ENCODE results near the gene SC5D.

- TF ChIP-seq, protein P1, sequence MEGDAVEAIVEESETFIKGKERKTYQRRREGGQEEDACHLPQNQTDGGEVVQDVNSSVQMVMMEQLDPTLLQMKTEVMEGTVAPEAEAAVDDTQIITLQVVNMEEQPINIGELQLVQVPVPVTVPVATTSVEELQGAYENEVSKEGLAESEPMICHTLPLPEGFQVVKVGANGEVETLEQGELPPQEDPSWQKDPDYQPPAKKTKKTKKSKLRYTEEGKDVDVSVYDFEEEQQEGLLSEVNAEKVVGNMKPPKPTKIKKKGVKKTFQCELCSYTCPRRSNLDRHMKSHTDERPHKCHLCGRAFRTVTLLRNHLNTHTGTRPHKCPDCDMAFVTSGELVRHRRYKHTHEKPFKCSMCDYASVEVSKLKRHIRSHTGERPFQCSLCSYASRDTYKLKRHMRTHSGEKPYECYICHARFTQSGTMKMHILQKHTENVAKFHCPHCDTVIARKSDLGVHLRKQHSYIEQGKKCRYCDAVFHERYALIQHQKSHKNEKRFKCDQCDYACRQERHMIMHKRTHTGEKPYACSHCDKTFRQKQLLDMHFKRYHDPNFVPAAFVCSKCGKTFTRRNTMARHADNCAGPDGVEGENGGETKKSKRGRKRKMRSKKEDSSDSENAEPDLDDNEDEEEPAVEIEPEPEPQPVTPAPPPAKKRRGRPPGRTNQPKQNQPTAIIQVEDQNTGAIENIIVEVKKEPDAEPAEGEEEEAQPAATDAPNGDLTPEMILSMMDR (IDR thresholded peaks at IDR 0.05) = no peak
- TF ChIP-seq POLR2AphosphoS5 (IDR thresholded peaks at IDR 0.05) (no peak), EP300 (IDR thresholded peaks at IDR 0.05) (no peak)
These were observed 24.0 kb upstream of the SC5D start for GRCh38 chr11:121268581-121268980.
